Measurements from ENCODE around the gene CNOT1. TPM values are rescaled to one million over a fixed set of nuclear protein-coding genes. Genes with fewer than 3 reads are reported as not detected.

CNOT1 gene
- total RNA-seq, 1 experiment from 2014 or later: 328 TPM

DNA sequence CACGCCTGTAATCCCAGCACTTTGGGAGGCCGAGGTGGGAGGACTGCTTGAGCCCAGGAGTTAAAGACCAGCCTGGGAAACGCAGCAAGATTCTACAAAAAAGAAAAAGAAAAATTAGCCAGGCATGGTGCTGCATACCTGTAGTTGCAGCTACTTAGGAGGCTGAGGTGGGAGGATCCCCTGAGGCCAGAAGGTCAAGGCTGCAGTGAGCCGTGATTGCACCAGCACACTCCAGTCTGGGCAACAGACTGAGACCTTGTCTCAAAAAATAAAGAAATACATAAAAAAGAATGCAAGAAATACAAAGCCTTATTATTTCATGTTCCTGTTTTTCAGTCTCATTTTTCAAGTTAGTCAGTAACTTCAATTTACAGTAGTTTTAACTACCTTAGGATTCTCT lies 5.9 kb upstream of the CNOT1 start:
- no peak overlapping the region for H3K4ac ChIP-seq (ENCODE audit: low read depth, low read length)
- H3K79me2 ChIP-seq (ENCODE audit: insufficient read depth, low read length): no peaks in the 10 kb centered on the region
- no peak overlapping the region for H3K23ac ChIP-seq (ENCODE audit: insufficient read length, low read depth, low read length)
- H2AFZ ChIP-seq (ENCODE audit: low read length): no peak overlapping the region
- TF ChIP-seq, protein P1, sequence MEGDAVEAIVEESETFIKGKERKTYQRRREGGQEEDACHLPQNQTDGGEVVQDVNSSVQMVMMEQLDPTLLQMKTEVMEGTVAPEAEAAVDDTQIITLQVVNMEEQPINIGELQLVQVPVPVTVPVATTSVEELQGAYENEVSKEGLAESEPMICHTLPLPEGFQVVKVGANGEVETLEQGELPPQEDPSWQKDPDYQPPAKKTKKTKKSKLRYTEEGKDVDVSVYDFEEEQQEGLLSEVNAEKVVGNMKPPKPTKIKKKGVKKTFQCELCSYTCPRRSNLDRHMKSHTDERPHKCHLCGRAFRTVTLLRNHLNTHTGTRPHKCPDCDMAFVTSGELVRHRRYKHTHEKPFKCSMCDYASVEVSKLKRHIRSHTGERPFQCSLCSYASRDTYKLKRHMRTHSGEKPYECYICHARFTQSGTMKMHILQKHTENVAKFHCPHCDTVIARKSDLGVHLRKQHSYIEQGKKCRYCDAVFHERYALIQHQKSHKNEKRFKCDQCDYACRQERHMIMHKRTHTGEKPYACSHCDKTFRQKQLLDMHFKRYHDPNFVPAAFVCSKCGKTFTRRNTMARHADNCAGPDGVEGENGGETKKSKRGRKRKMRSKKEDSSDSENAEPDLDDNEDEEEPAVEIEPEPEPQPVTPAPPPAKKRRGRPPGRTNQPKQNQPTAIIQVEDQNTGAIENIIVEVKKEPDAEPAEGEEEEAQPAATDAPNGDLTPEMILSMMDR (conservative IDR thresholded peaks at IDR 0.05): no peak
- H4K91ac ChIP-seq (ENCODE audit: insufficient read length, low read depth, low read length): no peak overlapping the region
- H2BK5ac ChIP-seq (ENCODE audit: insufficient read length, low read length): no peak overlapping the region
- no peaks in the 10 kb centered on the region for H3K79me1 ChIP-seq (ENCODE audit: insufficient read depth, low read depth, low read length, poor library complexity, severe bottlenecking)
- peaks cover 0 to 2% of the 10 kb centered on the region in 2 experiments; a peak in 1 of 4 replicates for H3K4me1 Mint-ChIP-seq
- no peaks in the 10 kb centered on the region for H3K9me3 ChIP-seq (ENCODE audit: control insufficient read depth, low read depth, low read length)
- no peaks in the 10 kb centered on the region for H3K9me3 Mint-ChIP-seq
- no peaks in the 10 kb centered on the region for H4K20me1 ChIP-seq (ENCODE audit: control insufficient read depth, insufficient read depth, insufficient read length)
- no peak overlapping the region for H3K56ac ChIP-seq (ENCODE audit: insufficient read length, low read depth, low read length)
- no peak overlapping the region for H3K27ac Mint-ChIP-seq
- no peaks in the 10 kb centered on the region for H3K23me2 ChIP-seq (ENCODE audit: insufficient read length, low read depth, low read length, poor library complexity, severe bottlenecking)
- no peak overlapping the region for H2BK12ac ChIP-seq (ENCODE audit: insufficient read length, low read depth, low read length)
- no peak overlapping the region for H3K14ac ChIP-seq (ENCODE audit: insufficient read depth, low read length)
- no peaks in the 10 kb centered on the region for H3K36me3 Mint-ChIP-seq (ENCODE audit: insufficient read depth in 1 of 3, low read depth in 3 of 3)
- H3K27ac ChIP-seq (ENCODE audit: insufficient read length, low read depth, low read length): no peak overlapping the region
- no peak overlapping the region for H4K8ac ChIP-seq (replicated peaks; ENCODE audit: insufficient read length, low read depth, low read length)
- H4K5ac ChIP-seq (ENCODE audit: insufficient read length, low read depth, low read length): no peak overlapping the region
- no peak overlapping the region for H3T11ph ChIP-seq (ENCODE audit: low read length)
- peaks cover 4% of the 10 kb centered on the region for H3K27me3 Mint-ChIP-seq (ENCODE audit: low read depth)
- no peaks in the 10 kb centered on the region for H3K4me1 ChIP-seq (ENCODE audit: insufficient read depth, low read length)
- no peak overlapping the region for H2BK20ac ChIP-seq (ENCODE audit: low read depth, low read length, poor library complexity, severe bottlenecking)
- H3K9ac ChIP-seq (ENCODE audit: extremely low read depth, insufficient read length, low read length): no peak overlapping the region
- H3K4me3 Mint-ChIP-seq: no peak overlapping the region
- H2BK15ac ChIP-seq (ENCODE audit: low read depth, low read length): no peak overlapping the region
- WGBS (ENCODE audit: extremely low coverage, insufficient read length, low lambda C conversion rate): no CpG with 5 or more reads among the region's 4 CpGs
- no peak overlapping the region for H3K18ac ChIP-seq (ENCODE audit: insufficient read length, low read depth, low read length)
- no peak overlapping the region for H3K4me2 ChIP-seq (ENCODE audit: insufficient read depth, insufficient read length, low read length)
- H3K27me3 ChIP-seq (ENCODE audit: insufficient read depth, low read length): no peaks in the 10 kb centered on the region
- DNase-seq: no peak
- H2AK5ac ChIP-seq (ENCODE audit: insufficient read length, low read length): no peak overlapping the region
- H2BK120ac ChIP-seq (ENCODE audit: low read depth, low read length, poor library complexity, severe bottlenecking): no peak overlapping the region

Measured in H9 (cell line).